ENCODE measurements around the gene SERINC3. TPM values are rescaled to one million over a fixed set of nuclear protein-coding genes. Genes with fewer than 3 reads are reported as not detected.

SERINC3 gene
- total RNA-seq, 1 donor from 2014 or later: 82.4 TPM

DNA sequence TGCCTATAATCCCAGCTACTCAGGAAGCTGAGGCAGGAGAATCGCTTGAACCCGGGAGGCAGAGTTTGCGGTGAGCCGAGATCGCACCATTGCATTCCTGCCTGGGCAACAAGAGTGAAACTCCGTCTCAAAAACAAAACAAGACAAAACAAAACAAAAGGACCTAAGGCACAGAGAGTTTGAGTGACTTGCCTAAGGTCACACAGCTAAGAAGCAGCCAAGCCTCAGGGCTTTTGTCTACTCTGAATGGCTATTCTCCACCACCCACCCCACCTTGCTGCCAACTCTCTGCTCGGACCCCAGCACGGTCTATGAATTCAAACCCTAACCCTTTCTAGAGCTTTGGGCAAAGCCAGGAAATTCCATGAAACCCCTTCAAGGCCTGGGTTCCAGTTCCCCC lies 65.3 kb downstream of the SERINC3 start:
- H3K4me3 ChIP-seq (ENCODE audit: low read depth, low read length): no peak overlapping the region
- DNase-seq (ENCODE audit: low read depth) (no peak), FAIRE-seq (no peak)

DNA sequence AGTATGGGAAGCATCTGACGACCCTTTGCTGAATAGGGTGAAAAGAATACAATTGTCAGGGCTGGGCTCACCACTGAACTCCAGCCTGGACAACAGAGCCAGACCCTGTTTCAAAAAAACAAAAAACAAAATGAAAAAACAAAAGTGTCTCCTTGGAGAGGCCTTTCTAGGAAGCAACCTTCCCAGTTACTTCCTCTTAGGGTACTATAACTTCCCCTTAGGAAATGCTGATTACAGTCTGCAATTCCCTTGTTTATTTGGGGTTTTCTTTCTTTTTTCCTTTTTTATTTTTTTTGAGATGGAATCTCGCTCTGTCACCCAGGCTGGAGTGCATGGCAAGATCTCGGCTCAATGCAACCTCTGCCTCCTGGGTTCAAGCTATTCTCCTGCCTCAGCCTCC lies 66.7 kb downstream of the SERINC3 start:
- TF ChIP-seq, protein P1, sequence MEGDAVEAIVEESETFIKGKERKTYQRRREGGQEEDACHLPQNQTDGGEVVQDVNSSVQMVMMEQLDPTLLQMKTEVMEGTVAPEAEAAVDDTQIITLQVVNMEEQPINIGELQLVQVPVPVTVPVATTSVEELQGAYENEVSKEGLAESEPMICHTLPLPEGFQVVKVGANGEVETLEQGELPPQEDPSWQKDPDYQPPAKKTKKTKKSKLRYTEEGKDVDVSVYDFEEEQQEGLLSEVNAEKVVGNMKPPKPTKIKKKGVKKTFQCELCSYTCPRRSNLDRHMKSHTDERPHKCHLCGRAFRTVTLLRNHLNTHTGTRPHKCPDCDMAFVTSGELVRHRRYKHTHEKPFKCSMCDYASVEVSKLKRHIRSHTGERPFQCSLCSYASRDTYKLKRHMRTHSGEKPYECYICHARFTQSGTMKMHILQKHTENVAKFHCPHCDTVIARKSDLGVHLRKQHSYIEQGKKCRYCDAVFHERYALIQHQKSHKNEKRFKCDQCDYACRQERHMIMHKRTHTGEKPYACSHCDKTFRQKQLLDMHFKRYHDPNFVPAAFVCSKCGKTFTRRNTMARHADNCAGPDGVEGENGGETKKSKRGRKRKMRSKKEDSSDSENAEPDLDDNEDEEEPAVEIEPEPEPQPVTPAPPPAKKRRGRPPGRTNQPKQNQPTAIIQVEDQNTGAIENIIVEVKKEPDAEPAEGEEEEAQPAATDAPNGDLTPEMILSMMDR (IDR thresholded peaks at IDR 0.05; ENCODE audit: insufficient read depth, low read length, severe bottlenecking): no peak
- H3K4me3 ChIP-seq (ENCODE audit: low read depth, low read length): no peak overlapping the region
- no peaks in the 10 kb centered on the region for H3K36me3 ChIP-seq (ENCODE audit: control insufficient read depth, insufficient read depth, low read length)
- H3K27me3 ChIP-seq (ENCODE audit: control insufficient read depth, insufficient read depth, low read length): peaks cover 3% of the 10 kb centered on the region
- FAIRE-seq (no peak), DNase-seq (ENCODE audit: low read depth) (no peak)

More for the DNA sequence above, 65.3 kb downstream of the SERINC3 start:
- Histone ChIP-seq H3K36me3 (ENCODE audit: control insufficient read depth, insufficient read depth, low read length) (no peaks in the 10 kb centered on the region), H3K27me3 (ENCODE audit: control insufficient read depth, insufficient read depth, low read length) (no peaks in the 10 kb centered on the region)
- TF ChIP-seq, protein P1 (IDR thresholded peaks at IDR 0.05; ENCODE audit: insufficient read depth, low read length, severe bottlenecking): no peak

DNA sequence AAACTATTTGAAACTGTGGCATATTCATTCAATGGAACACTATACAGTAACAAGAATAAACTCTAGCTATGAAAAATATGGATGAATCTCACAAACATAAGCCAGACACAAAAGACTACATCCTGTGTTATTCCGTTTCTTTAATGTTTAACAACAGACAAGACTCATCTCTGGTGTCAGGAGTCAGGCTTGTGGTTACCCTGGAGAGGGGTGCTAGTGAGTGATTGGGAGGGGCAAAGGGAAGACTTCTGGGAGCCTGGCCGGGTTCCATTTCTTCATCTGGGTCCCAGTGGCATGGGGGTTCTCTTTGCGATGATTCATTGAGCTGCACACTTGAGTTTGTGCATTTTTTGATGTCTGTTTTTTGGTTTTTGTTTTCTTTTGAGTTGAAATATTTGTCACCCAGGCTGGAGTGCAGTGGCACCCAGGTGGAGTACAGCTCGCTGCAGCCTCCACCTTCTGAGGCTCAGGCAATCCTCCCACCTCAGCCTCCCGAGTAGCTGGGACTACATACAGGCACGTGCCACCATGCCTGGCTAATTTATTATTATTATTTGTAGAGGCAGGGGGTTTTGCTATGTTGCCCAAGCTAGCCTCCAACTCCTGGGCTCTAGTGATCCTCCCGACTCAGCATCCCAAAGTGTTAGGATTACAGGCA lies 67.4 kb downstream of the SERINC3 start:
- TF ChIP-seq, protein P1 (IDR thresholded peaks at IDR 0.05; ENCODE audit: insufficient read depth, low read length, severe bottlenecking): no peak
- FAIRE-seq (no peak), DNase-seq (ENCODE audit: low read depth) (no peak)
- no peak overlapping the region for H3K4me3 ChIP-seq (ENCODE audit: low read depth, low read length)
- no peaks in the 10 kb centered on the region for H3K36me3 ChIP-seq (ENCODE audit: control insufficient read depth, insufficient read depth, low read length)
- peaks cover 3% of the 10 kb centered on the region for H3K27me3 ChIP-seq (ENCODE audit: control insufficient read depth, insufficient read depth, low read length)

DNA sequence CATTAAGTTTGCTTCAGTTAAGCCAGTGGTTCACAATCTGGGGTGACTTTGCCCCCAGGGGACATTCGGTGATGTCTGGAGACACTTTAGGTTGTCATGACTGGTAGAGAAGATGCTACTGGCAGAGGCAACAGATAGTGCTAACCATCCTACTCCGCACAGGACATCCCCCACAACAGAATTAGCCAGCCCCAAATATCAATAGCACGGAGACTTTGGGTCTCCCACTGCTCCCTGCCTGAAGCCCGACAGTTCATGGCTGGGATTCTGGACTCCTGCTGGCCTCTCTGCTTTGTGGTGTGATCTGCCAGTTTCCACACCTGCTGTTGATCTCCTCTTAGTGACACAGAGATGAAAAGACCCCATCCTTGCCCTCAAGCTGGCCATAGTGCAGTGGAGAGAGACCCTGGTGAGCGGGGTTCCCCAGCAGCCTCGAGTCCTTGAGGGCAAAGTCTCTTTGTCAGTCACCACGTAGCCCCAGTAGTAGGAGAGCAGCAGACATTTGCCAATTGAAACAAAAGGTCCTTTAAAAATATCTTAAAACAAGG lies 70.9 kb downstream of the SERINC3 start:
- TF ChIP-seq, protein P1 (IDR thresholded peaks at IDR 0.05; ENCODE audit: insufficient read depth, low read length, severe bottlenecking): no peak
- H3K36me3 ChIP-seq (ENCODE audit: control insufficient read depth, insufficient read depth, low read length): no peaks in the 10 kb centered on the region
- peaks cover 3% of the 10 kb centered on the region for H3K27me3 ChIP-seq (ENCODE audit: control insufficient read depth, insufficient read depth, low read length)
- DNase-seq (ENCODE audit: low read depth): no peak
- H3K4me3 ChIP-seq (ENCODE audit: low read depth, low read length): no peak overlapping the region
- FAIRE-seq: no peak

DNA sequence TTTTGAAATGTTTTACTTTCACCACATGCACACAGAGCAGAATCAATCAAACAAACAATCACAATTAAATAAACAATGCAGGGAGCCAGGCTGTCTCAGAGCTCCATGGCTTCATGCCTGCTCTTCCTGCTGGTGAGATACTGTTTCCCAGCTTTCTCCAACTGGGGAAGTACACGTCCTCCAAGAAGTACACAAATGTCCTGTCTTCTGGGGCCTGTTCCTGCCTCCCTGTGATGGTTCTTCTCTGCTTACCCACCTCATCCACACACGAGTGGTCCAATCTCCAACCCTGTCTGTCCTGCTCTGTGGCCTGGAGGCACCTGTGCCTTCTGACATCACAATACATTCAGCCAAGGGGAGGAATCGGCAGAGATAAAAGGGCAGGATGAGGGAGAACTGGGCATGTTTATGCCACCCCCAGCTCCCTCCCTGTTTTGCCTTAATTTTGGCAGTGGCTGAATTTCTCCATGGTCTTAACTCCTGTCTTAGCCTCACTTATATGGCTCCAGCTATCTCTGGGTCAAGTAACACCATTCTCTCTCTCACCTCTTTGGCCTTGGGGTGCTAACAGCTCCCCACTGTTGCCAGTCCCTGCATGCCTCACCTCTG lies 71.5 kb downstream of the SERINC3 start:
- DNase-seq (ENCODE audit: low read depth): no peak
- FAIRE-seq: no peak
- peaks cover 3% of the 10 kb centered on the region for H3K27me3 ChIP-seq (ENCODE audit: control insufficient read depth, insufficient read depth, low read length)

More for the DNA sequence above, 71.5 kb downstream of the SERINC3 start:
- TF ChIP-seq, protein P1 (IDR thresholded peaks at IDR 0.05; ENCODE audit: insufficient read depth, low read length, severe bottlenecking): no peak
- H3K36me3 ChIP-seq (ENCODE audit: control insufficient read depth, insufficient read depth, low read length): no peaks in the 10 kb centered on the region
- no peak overlapping the region for H3K4me3 ChIP-seq (ENCODE audit: low read depth, low read length)

Data from bronchial epithelial cell (primary cell).